ENCODE measurements around the gene BRSK2. TPM values are rescaled to one million over a fixed set of nuclear protein-coding genes. Genes with fewer than 3 reads are reported as not detected.

Gene BRSK2
- total RNA-seq, 4 donors from 2014 or later = 0.72 to 1.6 (median 0.82) TPM; not detected in 1

GRCh38 chr11:1403078-1403620, 13.4 kb downstream of the BRSK2 start:
- TF ChIP-seq, protein P1, sequence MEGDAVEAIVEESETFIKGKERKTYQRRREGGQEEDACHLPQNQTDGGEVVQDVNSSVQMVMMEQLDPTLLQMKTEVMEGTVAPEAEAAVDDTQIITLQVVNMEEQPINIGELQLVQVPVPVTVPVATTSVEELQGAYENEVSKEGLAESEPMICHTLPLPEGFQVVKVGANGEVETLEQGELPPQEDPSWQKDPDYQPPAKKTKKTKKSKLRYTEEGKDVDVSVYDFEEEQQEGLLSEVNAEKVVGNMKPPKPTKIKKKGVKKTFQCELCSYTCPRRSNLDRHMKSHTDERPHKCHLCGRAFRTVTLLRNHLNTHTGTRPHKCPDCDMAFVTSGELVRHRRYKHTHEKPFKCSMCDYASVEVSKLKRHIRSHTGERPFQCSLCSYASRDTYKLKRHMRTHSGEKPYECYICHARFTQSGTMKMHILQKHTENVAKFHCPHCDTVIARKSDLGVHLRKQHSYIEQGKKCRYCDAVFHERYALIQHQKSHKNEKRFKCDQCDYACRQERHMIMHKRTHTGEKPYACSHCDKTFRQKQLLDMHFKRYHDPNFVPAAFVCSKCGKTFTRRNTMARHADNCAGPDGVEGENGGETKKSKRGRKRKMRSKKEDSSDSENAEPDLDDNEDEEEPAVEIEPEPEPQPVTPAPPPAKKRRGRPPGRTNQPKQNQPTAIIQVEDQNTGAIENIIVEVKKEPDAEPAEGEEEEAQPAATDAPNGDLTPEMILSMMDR (IDR thresholded peaks at IDR 0.05) = no peak
- no peak for DNase-seq (ENCODE audit: low spot score)

DNA sequence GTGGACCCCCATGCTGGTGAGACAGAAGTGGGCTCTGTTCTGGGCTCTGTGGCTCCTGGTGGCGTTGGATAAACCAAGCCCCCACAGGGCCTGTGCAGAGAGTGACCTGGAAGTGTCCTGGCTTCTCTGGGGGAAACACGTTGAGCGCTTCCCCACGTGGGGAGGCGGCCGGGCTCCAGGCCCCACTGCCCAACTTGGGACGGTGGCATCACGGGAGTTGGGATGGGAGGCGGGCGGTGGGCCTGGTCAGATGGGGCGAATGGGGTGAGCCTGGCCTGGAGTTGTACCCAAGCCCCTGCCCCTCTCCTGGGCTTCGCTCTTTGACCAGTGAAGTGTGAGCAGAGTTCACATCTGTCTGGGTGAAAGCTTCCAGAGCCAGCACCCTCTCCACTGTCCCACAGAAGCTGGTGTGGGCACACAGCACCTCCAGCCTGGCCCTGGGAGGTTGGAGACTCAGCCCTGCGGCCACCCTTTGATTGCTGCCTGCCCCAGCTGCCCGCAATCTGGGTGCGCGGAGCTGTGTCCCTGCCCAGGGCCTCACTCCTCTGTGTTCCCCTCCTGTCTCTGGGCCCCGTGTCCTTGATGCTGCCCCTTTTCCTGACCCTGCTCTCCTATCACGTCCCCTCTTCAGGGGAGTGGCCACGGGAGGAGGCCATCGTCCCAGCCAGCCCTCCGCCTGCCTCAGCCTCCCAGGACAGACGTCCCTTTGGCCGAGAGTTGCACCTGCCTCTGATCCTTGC, 14.2 kb downstream of the BRSK2 start:
- DNase-seq (ENCODE audit: low spot score) (no peak), ATAC-seq (ENCODE audit: low FRiP score) (no peak)
- TF ChIP-seq, protein P1 (IDR thresholded peaks at IDR 0.05) = no peak

More at GRCh38 chr11:1403078-1403620, 13.4 kb downstream of the BRSK2 start:
- ATAC-seq (ENCODE audit: low FRiP score) = no peak

- no peak for DNase-seq (ENCODE audit: low spot score)
- TF ChIP-seq, protein P1 (IDR thresholded peaks at IDR 0.05) = no peak
- no peak for ATAC-seq (ENCODE audit: low FRiP score)
These were observed 14.9 kb downstream of the BRSK2 start for GRCh38 chr11:1404461-1405185.

DNA sequence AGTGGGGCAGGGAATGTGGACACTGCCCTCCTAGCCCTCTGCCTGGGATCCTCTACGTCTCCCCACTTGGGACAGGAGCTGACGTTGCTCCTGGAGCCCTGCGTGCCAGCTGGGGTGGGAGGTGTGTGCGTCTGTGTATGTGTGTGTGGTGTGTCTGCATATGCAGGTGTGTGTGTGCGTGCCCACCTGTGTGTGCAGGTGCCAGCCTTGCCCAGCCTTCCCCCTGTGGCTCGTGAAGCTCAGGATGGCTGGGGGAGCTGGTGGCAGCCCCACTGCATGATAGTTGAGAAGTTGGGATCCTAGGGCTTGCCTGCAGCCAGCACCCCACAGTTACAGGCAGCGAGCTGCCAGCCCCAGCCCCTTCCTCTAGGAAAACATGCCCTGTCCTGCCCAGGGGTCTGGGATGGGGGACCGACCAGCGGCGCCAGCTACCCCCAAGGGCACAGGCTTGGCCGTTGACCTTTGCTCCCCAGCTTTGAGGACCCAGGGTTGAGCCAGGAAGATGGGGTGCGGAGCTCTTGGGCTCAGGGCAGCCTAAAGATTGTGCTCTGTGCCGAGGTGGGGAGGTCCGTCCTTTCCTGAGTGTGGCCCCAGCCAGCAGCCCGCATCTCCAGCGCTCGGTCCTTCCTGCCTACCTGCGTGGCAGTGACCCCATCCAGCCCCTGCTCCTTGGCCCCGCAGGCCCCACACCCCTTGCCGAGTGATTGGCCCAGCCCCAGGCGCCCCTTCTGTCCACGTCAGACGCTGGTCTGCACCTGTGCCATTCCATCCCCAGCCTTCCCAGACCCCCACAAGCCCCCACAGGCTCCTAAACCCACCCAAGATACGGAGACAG, 15.7 kb downstream of the BRSK2 start:
- ATAC-seq (ENCODE audit: low FRiP score) (no peak), DNase-seq (ENCODE audit: low spot score) (no peak)
- TF ChIP-seq, protein P1 (IDR thresholded peaks at IDR 0.05) = no peak

DNA sequence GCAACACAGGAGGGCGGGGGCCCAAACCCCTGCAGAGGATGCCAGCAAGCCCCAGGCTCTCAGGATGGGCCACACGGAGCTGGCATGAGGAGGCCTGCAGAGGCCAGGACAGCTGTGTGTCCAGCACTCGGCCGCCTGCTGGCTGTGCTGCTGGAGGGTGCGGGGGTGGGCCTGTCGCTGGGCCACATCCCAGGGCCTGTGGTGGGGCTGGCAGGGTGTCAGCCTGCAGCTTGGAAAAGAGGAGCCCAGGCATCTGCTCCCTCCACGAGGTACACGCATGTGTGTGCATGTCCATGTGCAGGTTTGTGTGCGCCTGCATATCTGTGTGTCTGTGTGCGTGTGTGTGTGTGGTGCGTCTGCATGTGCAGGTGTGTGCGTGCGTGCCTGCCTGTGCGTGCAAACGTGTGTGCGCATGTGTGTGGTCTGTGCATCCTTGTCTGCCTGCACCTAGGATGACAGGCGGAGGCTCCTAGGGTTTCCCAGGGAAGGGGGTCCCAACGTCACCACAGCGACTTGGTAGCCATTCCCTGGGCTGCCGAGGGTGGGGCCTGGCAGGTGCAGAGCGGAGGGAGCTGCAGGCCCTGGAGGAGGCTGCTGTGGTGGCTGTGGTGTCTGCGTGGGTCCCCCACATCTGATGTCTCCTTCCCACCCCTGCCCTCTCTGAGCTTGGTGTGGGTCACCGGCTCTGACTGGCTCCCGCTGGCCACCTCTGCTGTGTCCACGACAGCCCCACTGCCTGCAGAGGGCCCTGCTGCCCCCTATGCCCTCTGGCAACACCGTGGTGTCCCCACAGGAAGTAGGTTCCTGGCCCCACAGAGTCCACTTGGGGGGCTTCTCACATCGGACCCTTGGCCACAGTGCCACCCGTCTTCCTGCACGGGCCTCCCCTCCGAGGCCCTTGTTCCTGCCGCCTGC, 17.1 kb downstream of the BRSK2 start:
- ATAC-seq (ENCODE audit: low FRiP score) (no peak), DNase-seq (ENCODE audit: low spot score) (no peak)
- TF ChIP-seq, protein P1 (IDR thresholded peaks at IDR 0.05) = no peak

- DNase-seq (ENCODE audit: low spot score) (no peak), ATAC-seq (ENCODE audit: low FRiP score) (no peak)
- TF ChIP-seq, protein P1 (IDR thresholded peaks at IDR 0.05) = no peak
These were observed 17.9 kb downstream of the BRSK2 start for GRCh38 chr11:1407668-1408067.
